ENCODE data around the gene RNU1-1. TPM values are rescaled to one million over a fixed set of nuclear protein-coding genes. Genes with fewer than 3 reads are reported as not detected.
A peak's percentile ranks its signal among the peaks of the same experiment; 100 is the strongest.
"Not testable (repeated sequence)": the region's sequence is repeated elsewhere in the genome, so short reads cannot be mapped to it uniquely, and the experiment has no call there.

RNU1-1 gene
- total and polyA plus RNA-seq, 5 donors from 2014 or later: 23.7 to 3,278 TPM; not detected in 3

GRCh38 chr1:16498047-16498446 lies 16.0 kb downstream of the RNU1-1 start:
- peaks cover 16% of the 10 kb centered on the region for H3K4me1 ChIP-seq (ENCODE audit: control insufficient read depth, insufficient read depth, low read length, poor library complexity, severe bottlenecking)
- not testable (repeated sequence) for H3K9me3 Mint-ChIP-seq; DNase-seq; ATAC-seq (ENCODE audit: low read depth in 2 of 2); H3K9me3 ChIP-seq (ENCODE audit: control insufficient read depth in 2 of 2, low read length in 2 of 2); H3K4me3 ChIP-seq (ENCODE audit: low read depth, low read length); H3K27me3 ChIP-seq (ENCODE audit: control insufficient read depth, insufficient read depth, low read length); H3K27ac ChIP-seq (ENCODE audit: insufficient read depth, low read length, poor library complexity, severe bottlenecking); H3K36me3 ChIP-seq (ENCODE audit: control insufficient read depth, insufficient read depth, low read length); H3K36me3 Mint-ChIP-seq; H3K27me3 Mint-ChIP-seq
- H3K4me3 Mint-ChIP-seq: peak overlapping the region; percentile 88 to 98 (median 90)
- H3K27ac Mint-ChIP-seq: peak overlapping the region; percentile 68 to 81 (median 69)
- H3K4me1 Mint-ChIP-seq: peaks cover 0 to 36% (median 8%) of the 10 kb centered on the region in 4 donors

GRCh38 chr1:16497474-16497904 lies 16.6 kb downstream of the RNU1-1 start:
- not testable (repeated sequence) for H3K36me3 ChIP-seq (ENCODE audit: control insufficient read depth, insufficient read depth, low read length); H3K4me3 ChIP-seq (ENCODE audit: low read depth, low read length); H3K36me3 Mint-ChIP-seq; H3K9me3 ChIP-seq (ENCODE audit: control insufficient read depth in 2 of 2, low read length in 2 of 2); H3K27ac ChIP-seq (ENCODE audit: insufficient read depth, low read length, poor library complexity, severe bottlenecking); H3K27me3 ChIP-seq (ENCODE audit: control insufficient read depth, insufficient read depth, low read length); ATAC-seq (ENCODE audit: low read depth in 2 of 2); H3K9me3 Mint-ChIP-seq; H3K27me3 Mint-ChIP-seq
- DNase-seq: peak in 1 of 3 donors; percentile 27
- H3K4me1 Mint-ChIP-seq: peaks cover 0 to 38% (median 11%) of the 10 kb centered on the region in 4 donors
- H3K27ac Mint-ChIP-seq: peak overlapping the region in 2 of 3 donors; percentile 68 to 81
- H3K4me3 Mint-ChIP-seq: peak overlapping the region; percentile 88 to 98 (median 90)
- H3K4me1 ChIP-seq (ENCODE audit: control insufficient read depth, insufficient read depth, low read length, poor library complexity, severe bottlenecking): peaks cover 16% of the 10 kb centered on the region

- not testable (repeated sequence) for H3K4me3 ChIP-seq (ENCODE audit: low read depth, low read length); H3K4me1 ChIP-seq (ENCODE audit: control insufficient read depth, insufficient read depth, low read length, poor library complexity, severe bottlenecking); ATAC-seq (ENCODE audit: low read depth in 2 of 2); H3K27ac ChIP-seq (ENCODE audit: insufficient read depth, low read length, poor library complexity, severe bottlenecking); H3K9me3 ChIP-seq (ENCODE audit: control insufficient read depth in 2 of 2, low read length in 2 of 2); DNase-seq; H3K27me3 ChIP-seq (ENCODE audit: control insufficient read depth, insufficient read depth, low read length); H3K9me3 Mint-ChIP-seq; H3K4me3 Mint-ChIP-seq; H3K27me3 Mint-ChIP-seq; H3K36me3 Mint-ChIP-seq; H3K36me3 ChIP-seq (ENCODE audit: control insufficient read depth, insufficient read depth, low read length)
- peak overlapping the region in 1 of 3 donors; percentile 15 for H3K27ac Mint-ChIP-seq
- peaks cover 0 to 30% (median 11%) of the 10 kb centered on the region in 4 donors for H3K4me1 Mint-ChIP-seq
Observed at GRCh38 chr1:16493731-16494130, 20.4 kb downstream of the RNU1-1 start.

GRCh38 chr1:16492937-16493336 lies 21.1 kb downstream of the RNU1-1 start:
- ATAC-seq (ENCODE audit: low read depth in 2 of 2); H3K9me3 Mint-ChIP-seq; H3K27me3 Mint-ChIP-seq; H3K36me3 ChIP-seq (ENCODE audit: control insufficient read depth, insufficient read depth, low read length); H3K36me3 Mint-ChIP-seq; H3K27me3 ChIP-seq (ENCODE audit: control insufficient read depth, insufficient read depth, low read length); H3K27ac Mint-ChIP-seq; H3K9me3 ChIP-seq (ENCODE audit: control insufficient read depth in 2 of 2, low read length in 2 of 2); H3K4me1 ChIP-seq (ENCODE audit: control insufficient read depth, insufficient read depth, low read length, poor library complexity, severe bottlenecking); H3K4me3 ChIP-seq (ENCODE audit: low read depth, low read length); H3K27ac ChIP-seq (ENCODE audit: insufficient read depth, low read length, poor library complexity, severe bottlenecking): not testable (repeated sequence)
- peak in 1 of 3 donors; percentile 35 for DNase-seq
- Mint-ChIP-seq H3K4me1 (peaks cover 0 to 24% (median 11%) of the 10 kb centered on the region in 4 donors), H3K4me3 (peak overlapping the region in 1 of 4 donors; percentile 13)

- Histone ChIP-seq H3K27ac (ENCODE audit: insufficient read depth, low read length, poor library complexity, severe bottlenecking) (no peak overlapping the region), H3K27me3 (ENCODE audit: control insufficient read depth, insufficient read depth, low read length) (no peaks in the 10 kb centered on the region), H3K4me3 (ENCODE audit: low read depth, low read length) (no peak overlapping the region), H3K36me3 (ENCODE audit: control insufficient read depth, insufficient read depth, low read length) (no peaks in the 10 kb centered on the region), H3K9me3 (ENCODE audit: control insufficient read depth in 2 of 2, low read length in 2 of 2) (no peaks in the 10 kb centered on the region), H3K4me1 (ENCODE audit: control insufficient read depth, insufficient read depth, low read length, poor library complexity, severe bottlenecking) (no peaks in the 10 kb centered on the region)
- Mint-ChIP-seq H3K27ac (no peak overlapping the region), H3K4me1 (peaks cover 0 to 10% (median 3%) of the 10 kb centered on the region in 4 donors), H3K9me3 (no peaks in the 10 kb centered on the region), H3K4me3 (no peak overlapping the region), H3K36me3 (no peaks in the 10 kb centered on the region), H3K27me3 (no peaks in the 10 kb centered on the region)
- ATAC-seq (ENCODE audit: low read depth in 2 of 2) (no peak), DNase-seq (no peak)
Observed at GRCh38 chr1:16491056-16491675, 22.9 kb downstream of the RNU1-1 start.

GRCh38 chr1:16489195-16489880 lies 24.7 kb downstream of the RNU1-1 start:
- H3K9me3 Mint-ChIP-seq; H3K4me1 Mint-ChIP-seq; H3K36me3 Mint-ChIP-seq; H3K27me3 Mint-ChIP-seq; H3K9me3 ChIP-seq (ENCODE audit: control insufficient read depth in 2 of 2, low read length in 2 of 2); ATAC-seq (ENCODE audit: low read depth in 2 of 2); H3K27ac ChIP-seq (ENCODE audit: insufficient read depth, low read length, poor library complexity, severe bottlenecking); H3K27me3 ChIP-seq (ENCODE audit: control insufficient read depth, insufficient read depth, low read length); H3K4me3 ChIP-seq (ENCODE audit: low read depth, low read length); H3K27ac Mint-ChIP-seq; H3K4me3 Mint-ChIP-seq; H3K36me3 ChIP-seq (ENCODE audit: control insufficient read depth, insufficient read depth, low read length); DNase-seq; H3K4me1 ChIP-seq (ENCODE audit: control insufficient read depth, insufficient read depth, low read length, poor library complexity, severe bottlenecking): not testable (repeated sequence)

GRCh38 chr1:16487011-16487410 lies 27.1 kb downstream of the RNU1-1 start:
- not testable (repeated sequence) for H3K4me3 Mint-ChIP-seq; H3K27me3 Mint-ChIP-seq; H3K36me3 Mint-ChIP-seq; H3K4me1 ChIP-seq (ENCODE audit: control insufficient read depth, insufficient read depth, low read length, poor library complexity, severe bottlenecking); DNase-seq; H3K4me1 Mint-ChIP-seq; H3K9me3 Mint-ChIP-seq; H3K9me3 ChIP-seq (ENCODE audit: control insufficient read depth in 2 of 2, low read length in 2 of 2); H3K36me3 ChIP-seq (ENCODE audit: control insufficient read depth, insufficient read depth, low read length); H3K27me3 ChIP-seq (ENCODE audit: control insufficient read depth, insufficient read depth, low read length); H3K27ac ChIP-seq (ENCODE audit: insufficient read depth, low read length, poor library complexity, severe bottlenecking); H3K27ac Mint-ChIP-seq; H3K4me3 ChIP-seq (ENCODE audit: low read depth, low read length); ATAC-seq (ENCODE audit: low read depth in 2 of 2)

- not testable (repeated sequence) for H3K27ac ChIP-seq (ENCODE audit: insufficient read depth, low read length, poor library complexity, severe bottlenecking); H3K4me3 ChIP-seq (ENCODE audit: low read depth, low read length); H3K27me3 Mint-ChIP-seq; H3K4me1 ChIP-seq (ENCODE audit: control insufficient read depth, insufficient read depth, low read length, poor library complexity, severe bottlenecking); DNase-seq; H3K9me3 Mint-ChIP-seq; H3K4me1 Mint-ChIP-seq; H3K36me3 Mint-ChIP-seq; H3K36me3 ChIP-seq (ENCODE audit: control insufficient read depth, insufficient read depth, low read length); H3K27ac Mint-ChIP-seq; H3K9me3 ChIP-seq (ENCODE audit: control insufficient read depth in 2 of 2, low read length in 2 of 2); H3K27me3 ChIP-seq (ENCODE audit: control insufficient read depth, insufficient read depth, low read length); ATAC-seq (ENCODE audit: low read depth in 2 of 2); H3K4me3 Mint-ChIP-seq
Observed at GRCh38 chr1:16486316-16486715, 27.8 kb downstream of the RNU1-1 start.

All from CD4-positive, CD25-positive, alpha-beta regulatory T cell (primary cell).